ENCODE measurements around the gene C6orf89.

- no peak for TF ChIP-seq FOXK1 (CRISPR knock-in tag; IDR thresholded peaks at IDR 0.05)
- TF ChIP-seq, protein P1, sequence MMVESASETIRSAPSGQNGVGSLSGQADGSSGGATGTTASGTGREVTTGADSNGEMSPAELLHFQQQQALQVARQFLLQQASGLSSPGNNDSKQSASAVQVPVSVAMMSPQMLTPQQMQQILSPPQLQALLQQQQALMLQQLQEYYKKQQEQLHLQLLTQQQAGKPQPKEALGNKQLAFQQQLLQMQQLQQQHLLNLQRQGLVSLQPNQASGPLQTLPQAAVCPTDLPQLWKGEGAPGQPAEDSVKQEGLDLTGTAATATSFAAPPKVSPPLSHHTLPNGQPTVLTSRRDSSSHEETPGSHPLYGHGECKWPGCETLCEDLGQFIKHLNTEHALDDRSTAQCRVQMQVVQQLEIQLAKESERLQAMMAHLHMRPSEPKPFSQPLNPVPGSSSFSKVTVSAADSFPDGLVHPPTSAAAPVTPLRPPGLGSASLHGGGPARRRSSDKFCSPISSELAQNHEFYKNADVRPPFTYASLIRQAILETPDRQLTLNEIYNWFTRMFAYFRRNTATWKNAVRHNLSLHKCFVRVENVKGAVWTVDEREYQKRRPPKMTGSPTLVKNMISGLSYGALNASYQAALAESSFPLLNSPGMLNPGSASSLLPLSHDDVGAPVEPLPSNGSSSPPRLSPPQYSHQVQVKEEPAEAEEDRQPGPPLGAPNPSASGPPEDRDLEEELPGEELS (CRISPR knock-in tag; IDR thresholded peaks at IDR 0.05) = no peak
- no peak for TF ChIP-seq ZNF317 (CRISPR knock-in tag; IDR thresholded peaks at IDR 0.05; ENCODE audit: borderline replicate concordance, low read depth)
- no peak for TF ChIP-seq CTCF (IDR thresholded peaks at IDR 0.05)
- TF ChIP-seq, protein P2, sequence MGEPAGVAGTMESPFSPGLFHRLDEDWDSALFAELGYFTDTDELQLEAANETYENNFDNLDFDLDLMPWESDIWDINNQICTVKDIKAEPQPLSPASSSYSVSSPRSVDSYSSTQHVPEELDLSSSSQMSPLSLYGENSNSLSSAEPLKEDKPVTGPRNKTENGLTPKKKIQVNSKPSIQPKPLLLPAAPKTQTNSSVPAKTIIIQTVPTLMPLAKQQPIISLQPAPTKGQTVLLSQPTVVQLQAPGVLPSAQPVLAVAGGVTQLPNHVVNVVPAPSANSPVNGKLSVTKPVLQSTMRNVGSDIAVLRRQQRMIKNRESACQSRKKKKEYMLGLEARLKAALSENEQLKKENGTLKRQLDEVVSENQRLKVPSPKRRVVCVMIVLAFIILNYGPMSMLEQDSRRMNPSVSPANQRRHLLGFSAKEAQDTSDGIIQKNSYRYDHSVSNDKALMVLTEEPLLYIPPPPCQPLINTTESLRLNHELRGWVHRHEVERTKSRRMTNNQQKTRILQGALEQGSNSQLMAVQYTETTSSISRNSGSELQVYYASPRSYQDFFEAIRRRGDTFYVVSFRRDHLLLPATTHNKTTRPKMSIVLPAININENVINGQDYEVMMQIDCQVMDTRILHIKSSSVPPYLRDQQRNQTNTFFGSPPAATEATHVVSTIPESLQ (CRISPR knock-in tag; IDR thresholded peaks at IDR 0.05) = no peak
- TF ChIP-seq, protein P3, sequence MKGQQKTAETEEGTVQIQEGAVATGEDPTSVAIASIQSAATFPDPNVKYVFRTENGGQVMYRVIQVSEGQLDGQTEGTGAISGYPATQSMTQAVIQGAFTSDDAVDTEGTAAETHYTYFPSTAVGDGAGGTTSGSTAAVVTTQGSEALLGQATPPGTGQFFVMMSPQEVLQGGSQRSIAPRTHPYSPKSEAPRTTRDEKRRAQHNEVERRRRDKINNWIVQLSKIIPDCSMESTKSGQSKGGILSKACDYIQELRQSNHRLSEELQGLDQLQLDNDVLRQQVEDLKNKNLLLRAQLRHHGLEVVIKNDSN (CRISPR knock-in tag; IDR thresholded peaks at IDR 0.05) = no peak
- TF ChIP-seq, protein P4, sequence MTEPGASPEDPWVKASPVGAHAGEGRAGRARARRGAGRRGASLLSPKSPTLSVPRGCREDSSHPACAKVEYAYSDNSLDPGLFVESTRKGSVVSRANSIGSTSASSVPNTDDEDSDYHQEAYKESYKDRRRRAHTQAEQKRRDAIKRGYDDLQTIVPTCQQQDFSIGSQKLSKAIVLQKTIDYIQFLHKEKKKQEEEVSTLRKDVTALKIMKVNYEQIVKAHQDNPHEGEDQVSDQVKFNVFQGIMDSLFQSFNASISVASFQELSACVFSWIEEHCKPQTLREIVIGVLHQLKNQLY (CRISPR knock-in tag; IDR thresholded peaks at IDR 0.05) = no peak
- no peak for TF ChIP-seq RELA (CRISPR knock-in tag; IDR thresholded peaks at IDR 0.05; ENCODE audit: borderline replicate concordance)
These were observed 27.3 kb downstream of the C6orf89 start for GRCh38 chr6:36913082-36913481.

All from WTC11 (cell line).